Esophagus squamous epithelium (tissue), 4 donors: Measurements from ENCODE around the gene UBTD1.

Experiments used
- CTCF ChIP-seq, 6 experiments: fragments of 450-650 bp in 4 of 6; fragments of 200-600 bp in 2 of 6; sonication (generic) in 2 of 6; IDR thresholded peaks; one replicate each; pipeline ENCODE4 v1.5.1; 2016 to 2019; ENCODE audit warnings: antibody characterized with exemption in 6 of 6, mild to moderate bottlenecking in 4 of 6, moderate library complexity in 4 of 6
- POLR2A ChIP-seq, 4 donors: fragments of 450-650 bp; IDR thresholded peaks; one replicate each; pipeline ENCODE4 v1.6.1; 2017; ENCODE audit warnings: antibody characterized with exemption in 4 of 4, mild to moderate bottlenecking in 4 of 4, moderate library complexity in 3 of 4

- TF ChIP-seq CTCF (IDR thresholded peaks at IDR 0.05) (no peak), POLR2A (IDR thresholded peaks at IDR 0.05) (no peak)
These were observed 8.1 kb upstream of the UBTD1 start for GRCh38 chr10:97490592-97490991.
